ENCODE data around the gene CAPS2.

DNA sequence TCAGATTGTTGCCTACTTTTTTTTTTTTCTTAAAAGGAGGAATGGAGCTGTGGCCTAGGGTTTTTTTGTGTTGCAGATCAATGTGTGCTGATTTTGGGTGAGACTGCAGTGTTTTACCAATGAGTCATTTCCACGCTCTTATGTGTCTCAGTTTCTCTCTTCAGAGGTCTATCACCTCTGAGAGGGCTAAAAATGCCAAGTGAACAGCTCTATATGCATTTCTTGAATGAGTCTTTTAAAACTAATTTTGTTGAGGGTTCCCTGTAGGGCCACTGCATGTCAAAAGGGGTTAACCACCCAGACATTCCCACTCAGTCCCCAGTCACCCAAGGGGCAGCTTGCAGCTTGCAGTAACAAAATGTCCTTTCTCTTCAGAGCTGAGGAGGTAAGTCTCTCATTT, 36.5 kb upstream of the CAPS2 start:
- TF ChIP-seq CTCF (conservative IDR thresholded peaks at IDR 0.05) = no peak
- no peak for TF ChIP-seq ZFX (IDR thresholded peaks at IDR 0.05)
